Activated CD4-positive, alpha-beta T cell treated with anti-CD3 and anti-CD28 coated beads, Interleukin-2, amount 10 ng/mL, durations not matched to agents 7 days and 5 days (primary cell): ENCODE measurements around the gene PNPLA5. TPM values are rescaled to one million over a fixed set of nuclear protein-coding genes. Genes with fewer than 3 reads are reported as not detected.

Experiments
- CTCF ChIA-PET: fragments of 350-600 bp; sonication (Branson Sonifier 250); formaldehyde crosslinking; loops from one replicate; lab custom pipeline; 2021; ENCODE audit warnings: antibody characterized with exemption; lab: Charles Lee
- POLR2A ChIA-PET: fragments of 350-600 bp; sonication (Branson Sonifier 250); formaldehyde crosslinking; loops from one replicate; lab custom pipeline; 2021; ENCODE audit warnings: antibody characterized with exemption; lab: Charles Lee
- DNase-seq: peaks from one replicate; pipeline ENCODE4 v3.0.0-alpha.2; 2020
- H3K27ac Mint-ChIP-seq: one replicate; pipeline ENCODE4 v1.8.0; 2021; ENCODE audit warnings: mild to moderate bottlenecking, moderate library complexity, mixed read lengths
- H3K27me3 Mint-ChIP-seq: one replicate; pipeline ENCODE4 v1.8.0; 2021; ENCODE audit warnings: mixed read lengths
- H3K36me3 Mint-ChIP-seq: one replicate; pipeline ENCODE4 v1.8.0; 2021; ENCODE audit warnings: low read depth, mixed read lengths
- H3K4me1 Mint-ChIP-seq: one replicate; pipeline ENCODE4 v1.8.0; 2021; ENCODE audit warnings: mixed read lengths
- H3K4me3 Mint-ChIP-seq: one replicate; pipeline ENCODE4 v1.8.0; 2021; ENCODE audit warnings: mild to moderate bottlenecking, moderate library complexity, mixed read lengths
- H3K9me3 Mint-ChIP-seq: one replicate; pipeline ENCODE4 v1.8.0; 2021; ENCODE audit warnings: mixed read lengths
- total RNA-seq, 2 experiments: library from RNA; stranded (reverse); gene quantifications; one replicate each; pipeline ENCODE4 v1.2.3, GENCODE V29; 2021

The PNPLA5 gene
- total RNA-seq, 2 experiments from 2014 or later: not detected

GRCh38 chr22:43854121-43854785, 37.6 kb downstream of the PNPLA5 start:
- H3K4me1 Mint-ChIP-seq: no peaks in the 10 kb centered on the region
- ChIA-PET CTCF (no interaction called here), POLR2A (no interaction called here)
- no peak overlapping the region for H3K4me3 Mint-ChIP-seq
- peaks cover 14% of the 10 kb centered on the region for H3K27me3 Mint-ChIP-seq
- DNase-seq: no peak
- no peaks in the 10 kb centered on the region for H3K36me3 Mint-ChIP-seq
- H3K9me3 Mint-ChIP-seq: peaks cover 4% of the 10 kb centered on the region
- no peak overlapping the region for H3K27ac Mint-ChIP-seq

GRCh38 chr22:43853328-43853931, 38.4 kb downstream of the PNPLA5 start:
- CTCF ChIA-PET: interaction anchor here (0.5 to 1.5 kb wide), 3 partner anchors 10 to 48 kb away, joined by 3 to 4 read pairs (median 3); no protein-coding TSS in a partner anchor
- Mint-ChIP-seq H3K4me3 (no peak overlapping the region), H3K4me1 (no peaks in the 10 kb centered on the region), H3K9me3 (peaks cover 4% of the 10 kb centered on the region), H3K27me3 (peaks cover 10% of the 10 kb centered on the region), H3K36me3 (no peaks in the 10 kb centered on the region), H3K27ac (no peak overlapping the region)
- DNase-seq: no peak
- POLR2A ChIA-PET: no interaction called here

GRCh38 chr22:43852573-43853327, 39.1 kb downstream of the PNPLA5 start:
- peaks cover 4% of the 10 kb centered on the region for H3K9me3 Mint-ChIP-seq
- peaks cover 10% of the 10 kb centered on the region for H3K27me3 Mint-ChIP-seq
- POLR2A ChIA-PET: no interaction called here
- DNase-seq: no peak
- H3K36me3 Mint-ChIP-seq: no peaks in the 10 kb centered on the region
- H3K4me3 Mint-ChIP-seq: no peak overlapping the region
- CTCF ChIA-PET: interaction anchor here (0.5 to 1.5 kb wide), 3 partner anchors 10 to 49 kb away, joined by 3 to 4 read pairs (median 3); no protein-coding TSS in a partner anchor
- no peak overlapping the region for H3K27ac Mint-ChIP-seq
- no peaks in the 10 kb centered on the region for H3K4me1 Mint-ChIP-seq

GRCh38 chr22:43851979-43852307, 39.9 kb downstream of the PNPLA5 start:
- Mint-ChIP-seq H3K36me3 (no peaks in the 10 kb centered on the region), H3K4me1 (no peaks in the 10 kb centered on the region), H3K4me3 (no peak overlapping the region), H3K27ac (no peak overlapping the region), H3K27me3 (peaks cover 5% of the 10 kb centered on the region), H3K9me3 (peaks cover 2% of the 10 kb centered on the region)
- POLR2A ChIA-PET: no interaction called here
- no peak for DNase-seq
- CTCF ChIA-PET: interaction anchor here (1.5 kb wide), 1 partner anchor 33 kb away, joined by 4 read pairs; no protein-coding TSS in a partner anchor

GRCh38 chr22:43851058-43851978, 40.5 kb downstream of the PNPLA5 start:
- CTCF ChIA-PET: no interaction called here

GRCh38 chr22:43850529-43850928, 41.3 kb downstream of the PNPLA5 start:
- no peaks in the 10 kb centered on the region for H3K9me3 Mint-ChIP-seq
- H3K4me1 Mint-ChIP-seq: no peaks in the 10 kb centered on the region
- H3K36me3 Mint-ChIP-seq: no peaks in the 10 kb centered on the region
- CTCF ChIA-PET: no interaction called here
- POLR2A ChIA-PET: no interaction called here
- no peak for DNase-seq
- H3K27me3 Mint-ChIP-seq: peaks cover 2% of the 10 kb centered on the region
- no peak overlapping the region for H3K27ac Mint-ChIP-seq
- no peak overlapping the region for H3K4me3 Mint-ChIP-seq

More at GRCh38 chr22:43851058-43851978, 40.5 kb downstream of the PNPLA5 start:
- Mint-ChIP-seq H3K4me3 (no peak overlapping the region), H3K9me3 (no peaks in the 10 kb centered on the region), H3K27me3 (peaks cover 2% of the 10 kb centered on the region), H3K4me1 (no peaks in the 10 kb centered on the region), H3K27ac (no peak overlapping the region), H3K36me3 (no peaks in the 10 kb centered on the region)
- POLR2A ChIA-PET: no interaction called here
- no peak for DNase-seq

GRCh38 chr22:43849731-43850130, 42.1 kb downstream of the PNPLA5 start:
- no peaks in the 10 kb centered on the region for H3K9me3 Mint-ChIP-seq
- ChIA-PET CTCF (no interaction called here), POLR2A (no interaction called here)
- no peak overlapping the region for H3K27ac Mint-ChIP-seq
- H3K36me3 Mint-ChIP-seq: no peaks in the 10 kb centered on the region
- H3K27me3 Mint-ChIP-seq: peaks cover 2% of the 10 kb centered on the region
- H3K4me3 Mint-ChIP-seq: no peak overlapping the region
- no peaks in the 10 kb centered on the region for H3K4me1 Mint-ChIP-seq
- no peak for DNase-seq

- Mint-ChIP-seq H3K27me3 (peaks cover 2% of the 10 kb centered on the region), H3K4me3 (no peak overlapping the region), H3K9me3 (no peaks in the 10 kb centered on the region), H3K4me1 (no peaks in the 10 kb centered on the region), H3K27ac (no peak overlapping the region), H3K36me3 (no peaks in the 10 kb centered on the region)
- POLR2A ChIA-PET: no interaction called here
- no peak for DNase-seq
- CTCF ChIA-PET: interaction anchor here (0.6 kb wide), 1 partner anchor 1465 kb away, joined by 3 read pairs; no protein-coding TSS in a partner anchor
Measured at GRCh38 chr22:43848366-43849171, 43.2 kb downstream of the PNPLA5 start.

GRCh38 chr22:43847376-43848289, 44.2 kb downstream of the PNPLA5 start:
- Mint-ChIP-seq H3K4me1 (no peaks in the 10 kb centered on the region), H3K36me3 (no peaks in the 10 kb centered on the region), H3K27me3 (no peaks in the 10 kb centered on the region), H3K4me3 (no peak overlapping the region), H3K27ac (no peak overlapping the region), H3K9me3 (no peaks in the 10 kb centered on the region)
- POLR2A ChIA-PET: no interaction called here
- no peak for DNase-seq
- CTCF ChIA-PET: no interaction called here

GRCh38 chr22:43846966-43847365, 44.8 kb downstream of the PNPLA5 start:
- ChIA-PET CTCF (no interaction called here), POLR2A (no interaction called here)
- no peaks in the 10 kb centered on the region for H3K27me3 Mint-ChIP-seq

GRCh38 chr22:43845981-43846380, 45.8 kb downstream of the PNPLA5 start:
- H3K27me3 Mint-ChIP-seq: no peaks in the 10 kb centered on the region
- H3K4me1 Mint-ChIP-seq: no peaks in the 10 kb centered on the region
- DNase-seq: no peak
- POLR2A ChIA-PET: no interaction called here
- CTCF ChIA-PET: no interaction called here
- H3K9me3 Mint-ChIP-seq: no peaks in the 10 kb centered on the region
- H3K27ac Mint-ChIP-seq: no peak overlapping the region
- no peaks in the 10 kb centered on the region for H3K36me3 Mint-ChIP-seq
- no peak overlapping the region for H3K4me3 Mint-ChIP-seq

More at GRCh38 chr22:43846966-43847365, 44.8 kb downstream of the PNPLA5 start:
- DNase-seq: no peak
- H3K4me3 Mint-ChIP-seq: no peak overlapping the region
- no peaks in the 10 kb centered on the region for H3K9me3 Mint-ChIP-seq
- no peaks in the 10 kb centered on the region for H3K36me3 Mint-ChIP-seq
- no peaks in the 10 kb centered on the region for H3K4me1 Mint-ChIP-seq
- H3K27ac Mint-ChIP-seq: no peak overlapping the region
